Mucosa of descending colon (tissue), 3 donors: ENCODE measurements around the gene ATF7. TPM values are rescaled to one million over a fixed set of nuclear protein-coding genes. Genes with fewer than 3 reads are reported as not detected.

Experiments
- ATAC-seq: fragments of 200-7000 bp; cut with Tn5 transposase; one replicate; pipeline ENCODE4 v1.9.1; 2020; ENCODE audit warnings: mild to moderate bottlenecking, moderate library complexity
- DNase-seq, 3 donors: peaks; one replicate each; pipeline ENCODE4 v3.0.0-alpha.2; 2020
- H3K36me3 ChIP-seq: fragments of 200-600 bp; one replicate; pipeline ENCODE4 v1.8.0; 2021; ENCODE audit warnings: low read depth, mild to moderate bottlenecking
- H3K4me1 ChIP-seq: fragments of 200-600 bp; one replicate; pipeline ENCODE4 v1.8.0; 2021; ENCODE audit warnings: low read depth, mild to moderate bottlenecking
- H3K4me3 ChIP-seq: fragments of 200-600 bp; one replicate; pipeline ENCODE4 v1.8.0; 2021; ENCODE audit warnings: mild to moderate bottlenecking
- H3K9me3 ChIP-seq: fragments of 200-600 bp; one replicate; pipeline ENCODE4 v1.8.0; 2021; ENCODE audit warnings: mild to moderate bottlenecking
- CTCF ChIP-seq: fragments of 200-600 bp; IDR thresholded peaks from one replicate; pipeline ENCODE4 v1.8.0; 2022; ENCODE audit warnings: antibody characterized with exemption, mild to moderate bottlenecking
- intact Hi-C, 2 donors: fragments of 100-400 bp; cut with DNase I in 1 of 2; cut with micrococcal nuclease in 1 of 2; formaldehyde crosslinking; loops; one replicate each; pipeline versions ENCODE4 v1.11.0 to v1.11.1; 2022; cut with DNase I, micrococcal nuclease
- total RNA-seq, 3 donors: library from RNA; stranded (reverse); fragmentation: NEBNext Ultra II Directional in 2 of 3; extraction: Animal tissue kit (Norgen Biotek cat#: 25700) in 2 of 3; gene quantifications; one replicate each; pipeline versions ENCODE4 v1.2.1 to v1.2.4, GENCODE V29; 2021 to 2023
- donor health status: DM: no; HTN: no; CAD: no; lungs with moderate emphysema.
- donor health status: DM: no; HTN: no; CAD: no.
- donor health status: DM: no; HTN: yes; CAD: no.

The ATF7 gene
- total RNA-seq, 3 donors from 2014 or later, result 35.6 to 50.9 (median 42.8) TPM

GRCh38 chr12:53489242-53489864 is 136.8 kb downstream of the ATF7 start:
- DNase-seq (no peak), ATAC-seq (no peak)
- TF ChIP-seq CTCF, result no peak
- intact Hi-C loops, result no loop called here
- H3K9me3 ChIP-seq, result no peaks in the 10 kb centered on the region
- H3K36me3 ChIP-seq, result no peaks in the 10 kb centered on the region
- no peak overlapping the region for H3K4me3 ChIP-seq
- H3K4me1 ChIP-seq, result peaks cover 5% of the 10 kb centered on the region

- Histone ChIP-seq H3K36me3 (no peaks in the 10 kb centered on the region), H3K9me3 (no peaks in the 10 kb centered on the region), H3K4me1 (peaks cover 13% of the 10 kb centered on the region), H3K4me3 (no peak overlapping the region)
- TF ChIP-seq CTCF, result no peak
- DNase-seq, result peak in 2 of 3 donors; percentile 26 to 53
- ATAC-seq, result no peak
- intact Hi-C loops, result no loop called here
Observed at GRCh38 chr12:53486736-53487487, 139.3 kb downstream of the ATF7 start.

- TF ChIP-seq CTCF, result no peak
- no peaks in the 10 kb centered on the region for H3K9me3 ChIP-seq
- H3K4me1 ChIP-seq, result peaks cover 13% of the 10 kb centered on the region
- ATAC-seq (no peak), DNase-seq (peak in 2 of 3 donors; percentile 30 to 38)
- H3K36me3 ChIP-seq, result no peaks in the 10 kb centered on the region
- H3K4me3 ChIP-seq, result no peak overlapping the region
- intact Hi-C loops, result no loop called here
Observed at GRCh38 chr12:53485955-53486735, 140.0 kb downstream of the ATF7 start.

GRCh38 chr12:53484686-53485575 is 141.3 kb downstream of the ATF7 start:
- H3K9me3 ChIP-seq, result no peaks in the 10 kb centered on the region
- intact Hi-C loops, result no loop called here
- ATAC-seq, result peak; percentile 69
- DNase-seq, result peak in 2 of 3 donors; percentile 25 to 34
- H3K4me3 ChIP-seq, result no peak overlapping the region
- H3K36me3 ChIP-seq, result no peaks in the 10 kb centered on the region
- H3K4me1 ChIP-seq, result peaks cover 13% of the 10 kb centered on the region
- TF ChIP-seq CTCF, result no peak

- no peak for TF ChIP-seq CTCF
- ATAC-seq (no peak), DNase-seq (no peak)
- Histone ChIP-seq H3K4me3 (no peak overlapping the region), H3K9me3 (no peaks in the 10 kb centered on the region), H3K4me1 (peaks cover 13% of the 10 kb centered on the region), H3K36me3 (no peaks in the 10 kb centered on the region)
- intact Hi-C loops, result no loop called here
Observed at GRCh38 chr12:53483979-53484377, 142.2 kb downstream of the ATF7 start.
